HG02678 (cell line): ENCODE measurements around the gene ALKBH5.
A peak's percentile ranks its signal among the peaks of the same experiment; 100 is the strongest.

Experiments used
- ATAC-seq: cut with Tn5 transposase; IDR thresholded peaks from one replicate; pipeline ENCODE4 v1.9.1; 2021; ENCODE audit warnings: mild to moderate bottlenecking, moderate library complexity; ENCODE audit not compliant: unreplicated experiment

ALKBH5 gene

GRCh38 chr17:18256776-18257175 lies 73.1 kb downstream of the ALKBH5 start:
- ATAC-seq: no peak

DNA sequence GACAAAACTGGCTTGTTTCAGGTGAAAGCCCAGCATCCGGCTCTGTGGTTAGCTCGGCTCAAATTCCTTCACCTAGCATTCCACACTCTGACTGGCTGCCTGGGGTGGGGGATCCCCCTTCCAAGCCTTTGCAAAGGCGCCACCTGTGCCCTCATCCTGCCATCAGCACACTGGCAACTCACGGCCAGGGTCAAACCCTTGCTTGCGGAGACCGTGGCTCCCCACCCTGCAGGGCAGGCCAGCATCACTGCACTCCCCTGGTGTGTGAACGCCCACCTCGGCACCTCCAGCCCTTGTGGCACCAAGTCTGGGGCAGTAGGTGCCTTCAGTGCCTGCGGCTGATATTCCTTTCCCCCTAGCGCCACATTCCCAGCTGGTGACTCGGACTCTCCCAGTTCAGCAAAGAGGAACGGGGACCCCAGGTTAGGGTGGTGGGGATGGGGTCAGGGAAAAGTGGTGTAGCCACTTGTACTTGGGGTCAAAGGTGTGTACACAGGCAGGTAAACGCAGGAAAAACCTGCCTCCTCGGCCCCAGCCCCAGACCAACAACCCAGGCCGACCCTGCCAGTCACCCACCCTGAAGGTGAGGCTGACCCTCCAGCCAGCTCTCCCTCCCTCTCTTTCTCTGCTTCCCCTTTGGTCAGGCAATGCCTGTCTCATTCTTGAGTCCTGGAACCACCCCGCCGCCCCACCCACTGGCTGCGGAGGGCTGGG lies 73.8 kb downstream of the ALKBH5 start:
- peak; percentile 4 for ATAC-seq

DNA sequence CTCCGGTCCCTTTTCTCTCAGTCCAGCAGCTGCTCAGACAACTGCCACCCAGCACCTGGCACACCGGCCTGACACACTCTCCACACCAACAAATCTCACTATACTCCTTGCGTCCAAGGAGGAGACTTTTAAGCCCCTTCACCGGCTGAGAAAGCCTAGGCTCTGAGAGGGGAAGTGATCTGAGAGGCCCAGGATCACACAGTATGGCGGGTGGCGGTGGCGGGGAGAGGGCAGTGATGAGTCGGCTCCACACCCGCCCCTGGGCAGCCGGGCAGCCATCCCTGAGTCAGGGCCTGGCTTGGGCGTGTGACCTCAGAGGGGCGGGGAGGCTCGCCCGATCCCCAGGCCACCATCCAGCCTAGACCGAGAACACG lies 74.3 kb downstream of the ALKBH5 start:
- peak; percentile 16 for ATAC-seq

GRCh38 chr17:18258356-18259038 lies 74.9 kb downstream of the ALKBH5 start, which contains the start of gene FLII:
TSS of gene FLII (minus strand) at chr17:18258738. CDS start at chr17:18258690, 48 bp downstream.
- peak; percentile 30 for ATAC-seq
